ENCODE data around the gene GBE1. TPM values are rescaled to one million over a fixed set of nuclear protein-coding genes. Genes with fewer than 3 reads are reported as not detected.

Gene GBE1
- total RNA-seq, 1 donor from 2014 or later: 11.3 TPM

- H3K36me3 Mint-ChIP-seq (ENCODE audit: unreplicated experiment): no peaks in the 10 kb centered on the region
- no peaks in the 10 kb centered on the region for H3K27me3 Mint-ChIP-seq (ENCODE audit: unreplicated experiment)
- TF ChIP-seq CTCF (IDR thresholded peaks at IDR 0.05; ENCODE audit: partially characterized antibody, unreplicated experiment): peak; percentile 67
- no peak overlapping the region for H3K27ac Mint-ChIP-seq (ENCODE audit: unreplicated experiment)
- no peaks in the 10 kb centered on the region for H3K9me3 Mint-ChIP-seq (ENCODE audit: unreplicated experiment)
- no peaks in the 10 kb centered on the region for H3K4me1 Mint-ChIP-seq (ENCODE audit: low read depth, unreplicated experiment)
- peak; percentile 66 for DNase-seq
- no peak overlapping the region for H3K4me3 Mint-ChIP-seq (ENCODE audit: unreplicated experiment)
Measured at GRCh38 chr3:81581966-81582599, 179.4 kb downstream of the GBE1 start.

DNA sequence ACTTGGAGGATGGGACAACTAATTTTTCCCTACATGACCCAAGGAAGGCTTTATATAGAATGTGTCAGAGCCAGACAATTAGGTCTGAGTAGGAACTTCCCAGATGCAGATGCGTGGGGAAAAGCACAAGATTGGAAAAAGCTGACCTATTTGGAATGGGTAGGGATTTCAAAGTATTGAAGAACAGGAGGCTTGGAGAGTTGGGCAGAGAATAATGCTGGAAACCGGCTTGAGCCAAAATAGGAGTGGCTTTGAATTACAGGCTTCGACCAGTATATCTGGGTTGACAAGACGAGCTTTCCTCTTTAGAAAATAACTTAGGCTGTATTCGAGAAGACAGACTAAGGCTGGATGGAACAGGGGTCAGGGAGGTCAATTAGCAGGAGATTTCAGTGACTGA lies 181.1 kb downstream of the GBE1 start:
- Mint-ChIP-seq H3K27ac (ENCODE audit: unreplicated experiment) (no peak overlapping the region), H3K27me3 (ENCODE audit: unreplicated experiment) (no peaks in the 10 kb centered on the region), H3K4me3 (ENCODE audit: unreplicated experiment) (no peak overlapping the region), H3K4me1 (ENCODE audit: low read depth, unreplicated experiment) (no peaks in the 10 kb centered on the region), H3K36me3 (ENCODE audit: unreplicated experiment) (no peaks in the 10 kb centered on the region), H3K9me3 (ENCODE audit: unreplicated experiment) (no peaks in the 10 kb centered on the region)
- no peak for DNase-seq
- TF ChIP-seq CTCF (IDR thresholded peaks at IDR 0.05; ENCODE audit: partially characterized antibody, unreplicated experiment): no peak

GRCh38 chr3:81579744-81580143 lies 181.7 kb downstream of the GBE1 start:
- H3K4me1 Mint-ChIP-seq (ENCODE audit: low read depth, unreplicated experiment): no peaks in the 10 kb centered on the region
- no peaks in the 10 kb centered on the region for H3K27me3 Mint-ChIP-seq (ENCODE audit: unreplicated experiment)
- no peak overlapping the region for H3K27ac Mint-ChIP-seq (ENCODE audit: unreplicated experiment)
- H3K9me3 Mint-ChIP-seq (ENCODE audit: unreplicated experiment): no peaks in the 10 kb centered on the region
- H3K4me3 Mint-ChIP-seq (ENCODE audit: unreplicated experiment): no peak overlapping the region
- H3K36me3 Mint-ChIP-seq (ENCODE audit: unreplicated experiment): no peaks in the 10 kb centered on the region
- no peak for TF ChIP-seq CTCF (IDR thresholded peaks at IDR 0.05; ENCODE audit: partially characterized antibody, unreplicated experiment)
- DNase-seq: no peak

- H3K4me1 Mint-ChIP-seq (ENCODE audit: low read depth, unreplicated experiment): no peaks in the 10 kb centered on the region
- H3K27ac Mint-ChIP-seq (ENCODE audit: unreplicated experiment): no peak overlapping the region
- H3K4me3 Mint-ChIP-seq (ENCODE audit: unreplicated experiment): no peak overlapping the region
- no peaks in the 10 kb centered on the region for H3K9me3 Mint-ChIP-seq (ENCODE audit: unreplicated experiment)
- H3K36me3 Mint-ChIP-seq (ENCODE audit: unreplicated experiment): no peaks in the 10 kb centered on the region
- no peak for TF ChIP-seq CTCF (IDR thresholded peaks at IDR 0.05; ENCODE audit: partially characterized antibody, unreplicated experiment)
- no peak for DNase-seq
- no peaks in the 10 kb centered on the region for H3K27me3 Mint-ChIP-seq (ENCODE audit: unreplicated experiment)
Measured at GRCh38 chr3:81572201-81572756, 189.2 kb downstream of the GBE1 start.

GRCh38 chr3:81568378-81568777 lies 193.1 kb downstream of the GBE1 start:
- Mint-ChIP-seq H3K4me3 (ENCODE audit: unreplicated experiment) (no peak overlapping the region), H3K4me1 (ENCODE audit: low read depth, unreplicated experiment) (no peaks in the 10 kb centered on the region), H3K27me3 (ENCODE audit: unreplicated experiment) (no peaks in the 10 kb centered on the region), H3K9me3 (ENCODE audit: unreplicated experiment) (no peaks in the 10 kb centered on the region), H3K27ac (ENCODE audit: unreplicated experiment) (no peak overlapping the region), H3K36me3 (ENCODE audit: unreplicated experiment) (no peaks in the 10 kb centered on the region)
- TF ChIP-seq CTCF (IDR thresholded peaks at IDR 0.05; ENCODE audit: partially characterized antibody, unreplicated experiment): no peak
- no peak for DNase-seq
